HepG2 (cell line): ENCODE measurements around the gene KLHL11. TPM values are rescaled to one million over a fixed set of nuclear protein-coding genes. Genes with fewer than 3 reads are reported as not detected.

Source experiments
- NFKB2 ChIP-seq: sonication (generic); formaldehyde crosslinking; IDR thresholded peaks from 2 replicates; pipeline ENCODE4 v1.4.0; 2020; ENCODE audit warnings: missing genetic modification reagents, borderline replicate concordance
- polyA plus RNA-seq, 8 experiments: library from polyadenylated mRNA; depleted of rRNA in 3 of 8; stranded (reverse) in 7 of 8; unstranded in 1 of 8; fragments of >200 nt; fragmentation: Illumina TruSeq in 4 of 8; extraction: Trizol in 4 of 8; gene quantifications; 2 replicates each; pipeline versions ENCODE4 v1.2.1 to v1.2.3, GENCODE V29; 2011 to 2016; ENCODE audit warnings: low read depth in 4 of 8, missing spikeins in 1 of 8, mixed read lengths in 1 of 8; ENCODE audit not compliant: insufficient read depth in 1 of 8
- small RNA-seq, 3 experiments: library from RNA; depleted of rRNA; stranded (forward); fragments of <200 nt; gene quantifications; one replicate each; pipeline ENCODE3, GENCODE V24; 2012; ENCODE audit warnings: low read depth in 2 of 3, low replicate concordance in 1 of 3; ENCODE audit not compliant: insufficient read length in 3 of 3, insufficient read depth in 2 of 3
- total RNA-seq, 5 experiments: library from RNA; depleted of rRNA; stranded (reverse); fragments of >200 nt; fragmentation: Illumina TruSeq; extraction: Trizol; gene quantifications; 2 replicates each; pipeline ENCODE4 v1.2.3, GENCODE V29; 2016; ENCODE audit warnings: low read depth in 1 of 5
- TF ChIP-seq, protein P1 (sequence below): sonication (generic); formaldehyde crosslinking; IDR thresholded peaks from 2 replicates; pipeline ENCODE4 v1.9.0; 2022; ENCODE audit warnings: missing genetic modification reagents, mild to moderate bottlenecking, borderline replicate concordance

KLHL11 gene
- total and polyA plus RNA-seq, 2 of the 13 experiments (the other 11 are each of a cell fraction or from before 2014, with no cell fraction given) = 7.7 to 27.5 TPM

DNA sequence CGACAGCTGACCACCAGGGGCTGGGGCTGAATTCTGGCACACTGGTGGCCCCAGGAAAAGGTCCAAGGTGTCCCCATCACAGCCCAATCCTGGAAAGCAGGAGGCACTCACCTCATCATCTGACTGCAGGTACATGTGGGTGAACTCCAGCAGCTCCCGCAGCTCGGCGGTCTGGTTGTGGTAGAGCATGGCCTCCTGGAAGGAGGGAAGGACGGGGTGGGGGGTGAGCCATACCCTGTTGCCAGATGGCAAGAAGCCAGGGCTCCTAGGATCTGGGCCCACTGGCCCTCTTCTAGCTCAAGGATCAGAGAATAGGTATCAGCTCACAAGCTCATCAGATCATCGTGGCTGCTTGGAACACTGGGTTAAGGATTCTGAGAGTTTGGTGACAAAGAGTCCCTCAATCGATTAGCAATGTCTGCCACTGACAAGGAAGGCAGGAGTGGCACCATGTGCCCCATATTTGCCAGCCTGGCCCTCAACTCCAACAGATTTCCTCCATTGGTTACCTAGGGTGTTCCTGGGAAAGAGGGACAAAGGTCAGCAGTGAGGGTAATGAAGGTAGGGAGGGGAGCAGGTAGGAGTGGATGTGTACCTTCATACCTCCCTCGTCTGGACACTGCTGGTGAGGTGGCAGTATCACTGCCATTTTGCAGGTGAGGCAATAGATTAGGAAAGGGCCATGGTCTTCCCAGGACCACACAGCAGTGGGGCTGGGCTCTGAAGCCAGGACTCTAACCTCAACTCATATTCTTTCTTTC, 58.4 kb downstream of the KLHL11 start (continued):
- TF ChIP-seq, protein P1, sequence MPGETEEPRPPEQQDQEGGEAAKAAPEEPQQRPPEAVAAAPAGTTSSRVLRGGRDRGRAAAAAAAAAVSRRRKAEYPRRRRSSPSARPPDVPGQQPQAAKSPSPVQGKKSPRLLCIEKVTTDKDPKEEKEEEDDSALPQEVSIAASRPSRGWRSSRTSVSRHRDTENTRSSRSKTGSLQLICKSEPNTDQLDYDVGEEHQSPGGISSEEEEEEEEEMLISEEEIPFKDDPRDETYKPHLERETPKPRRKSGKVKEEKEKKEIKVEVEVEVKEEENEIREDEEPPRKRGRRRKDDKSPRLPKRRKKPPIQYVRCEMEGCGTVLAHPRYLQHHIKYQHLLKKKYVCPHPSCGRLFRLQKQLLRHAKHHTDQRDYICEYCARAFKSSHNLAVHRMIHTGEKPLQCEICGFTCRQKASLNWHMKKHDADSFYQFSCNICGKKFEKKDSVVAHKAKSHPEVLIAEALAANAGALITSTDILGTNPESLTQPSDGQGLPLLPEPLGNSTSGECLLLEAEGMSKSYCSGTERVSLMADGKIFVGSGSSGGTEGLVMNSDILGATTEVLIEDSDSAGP (CRISPR knock-in tag) = 0 out of 2 replicates have a peak, but pooled peaks have one; percentile 0
- 0 out of 2 replicates have a peak, but pooled peaks have one; percentile 34 for TF ChIP-seq NFKB2 (CRISPR knock-in tag)
- TF ChIP-seq, all 625 proteins: peak for 9

Small RNAs within 50 kb of the gene (small RNA-seq; reads per million reads assigned to genes)
- 0 reads per million in 3 experiments for gene AC125257.2

Other genes with a start within 250 kb of the KLHL11 start
- gene KRT17, start 240.8 kb downstream of the KLHL11 start, total RNA-seq (2016; rRNA removed; fragmentation: Illumina TruSeq; extraction: Trizol) = 0.52 and 0.82 TPM in 2 replicates
- gene KRT17, start 240.8 kb downstream of the KLHL11 start, polyA plus RNA-seq (2011; rRNA removed) = 0.38 and 0.47 TPM in 2 replicates
- 147 and 199 TPM in 2 replicates for gene EIF1, start 176.5 kb downstream of the KLHL11 start, total RNA-seq (2016; rRNA removed; fragmentation: Illumina TruSeq; extraction: Trizol)
- gene EIF1, start 176.5 kb downstream of the KLHL11 start, polyA plus RNA-seq (2011; rRNA removed) = 388 and 517 TPM in 2 replicates
- 0.42 TPM in 1 of 2 replicates, not detected in the other for gene GAST, start 153.1 kb downstream of the KLHL11 start, total RNA-seq (2016; rRNA removed; fragmentation: Illumina TruSeq; extraction: Trizol)
- gene GAST, start 153.1 kb downstream of the KLHL11 start, polyA plus RNA-seq (2011; rRNA removed) = 0.32 and 0.65 TPM in 2 replicates
- gene HAP1, start 130.8 kb downstream of the KLHL11 start, total RNA-seq (2016; rRNA removed; fragmentation: Illumina TruSeq; extraction: Trizol) = 0.07 and 0.08 TPM in 2 replicates
- gene HAP1, start 130.8 kb downstream of the KLHL11 start, polyA plus RNA-seq (2011; rRNA removed) = 0.07 and 0.30 TPM in 2 replicates
- gene JUP, start 78.7 kb downstream of the KLHL11 start, total RNA-seq (2016; rRNA removed; fragmentation: Illumina TruSeq; extraction: Trizol) = 20.6 and 20.9 TPM in 2 replicates
- gene JUP, start 78.7 kb downstream of the KLHL11 start, polyA plus RNA-seq (2011; rRNA removed) = 12.1 and 21.4 TPM in 2 replicates
- 13.5 and 37.1 TPM in 2 replicates for gene P3H4, start 53.5 kb downstream of the KLHL11 start, total RNA-seq (2016; rRNA removed; fragmentation: Illumina TruSeq; extraction: Trizol)
- 50.6 and 54.9 TPM in 2 replicates for gene P3H4, start 53.5 kb downstream of the KLHL11 start, polyA plus RNA-seq (2011; rRNA removed)
- 46.5 and 149 TPM in 2 replicates for gene FKBP10, start 52.4 kb downstream of the KLHL11 start, total RNA-seq (2016; rRNA removed; fragmentation: Illumina TruSeq; extraction: Trizol)
- gene FKBP10, start 52.4 kb downstream of the KLHL11 start, polyA plus RNA-seq (2011; rRNA removed) = 543 and 573 TPM in 2 replicates
- 92.1 and 104 TPM in 2 replicates for gene NT5C3B, start 29.2 kb downstream of the KLHL11 start, total RNA-seq (2016; rRNA removed; fragmentation: Illumina TruSeq; extraction: Trizol)
- 119 and 126 TPM in 2 replicates for gene NT5C3B, start 29.2 kb downstream of the KLHL11 start, polyA plus RNA-seq (2011; rRNA removed)
- gene KLHL10, start 27.6 kb downstream of the KLHL11 start, total RNA-seq (2016; rRNA removed; fragmentation: Illumina TruSeq; extraction: Trizol) = 0.04 TPM in 1 of 2 replicates, not detected in the other
- 0.05 and 0.08 TPM in 2 replicates for gene KLHL10, start 27.6 kb downstream of the KLHL11 start, polyA plus RNA-seq (2011; rRNA removed)
- gene ACLY, start 53.5 kb upstream of the KLHL11 start, total RNA-seq (2016; rRNA removed; fragmentation: Illumina TruSeq; extraction: Trizol) = 218 and 277 TPM in 2 replicates
- 111 and 143 TPM in 2 replicates for gene ACLY, start 53.5 kb upstream of the KLHL11 start, polyA plus RNA-seq (2011; rRNA removed)
- gene ODAD4, start 65.2 kb upstream of the KLHL11 start, total RNA-seq (2016; rRNA removed; fragmentation: Illumina TruSeq; extraction: Trizol) = 0.53 and 0.60 TPM in 2 replicates
- 0.48 and 0.73 TPM in 2 replicates for gene ODAD4, start 65.2 kb upstream of the KLHL11 start, polyA plus RNA-seq (2011; rRNA removed)
- gene CNP, start 101.4 kb upstream of the KLHL11 start, total RNA-seq (2016; rRNA removed; fragmentation: Illumina TruSeq; extraction: Trizol) = 161 and 170 TPM in 2 replicates
- gene CNP, start 101.4 kb upstream of the KLHL11 start, polyA plus RNA-seq (2011; rRNA removed) = 97.2 and 105 TPM in 2 replicates
- gene DNAJC7, start 152.0 kb upstream of the KLHL11 start, total RNA-seq (2016; rRNA removed; fragmentation: Illumina TruSeq; extraction: Trizol) = 132 and 179 TPM in 2 replicates
- 47.7 and 54.7 TPM in 2 replicates for gene DNAJC7, start 152.0 kb upstream of the KLHL11 start, polyA plus RNA-seq (2011; rRNA removed)
- 26.8 and 27.9 TPM in 2 replicates for gene NKIRAS2, start 154.7 kb upstream of the KLHL11 start, total RNA-seq (2016; rRNA removed; fragmentation: Illumina TruSeq; extraction: Trizol)
- gene NKIRAS2, start 154.7 kb upstream of the KLHL11 start, polyA plus RNA-seq (2011; rRNA removed) = 42.0 and 48.5 TPM in 2 replicates
- gene C17orf113, start 185.2 kb upstream of the KLHL11 start, total RNA-seq (2016; rRNA removed; fragmentation: Illumina TruSeq; extraction: Trizol) = 0.83 and 1.1 TPM in 2 replicates
- 0.87 and 1.4 TPM in 2 replicates for gene C17orf113, start 185.2 kb upstream of the KLHL11 start, polyA plus RNA-seq (2011; rRNA removed)
- gene ZNF385C, start 233.1 kb upstream of the KLHL11 start, total RNA-seq (2016; rRNA removed; fragmentation: Illumina TruSeq; extraction: Trizol) = 2.3 TPM in 2 replicates
- 5.8 and 6.1 TPM in 2 replicates for gene ZNF385C, start 233.1 kb upstream of the KLHL11 start, polyA plus RNA-seq (2011; rRNA removed)
- 3.9 and 6.7 TPM in 2 replicates for gene DHX58, start 247.3 kb upstream of the KLHL11 start, total RNA-seq (2016; rRNA removed; fragmentation: Illumina TruSeq; extraction: Trizol)
- gene DHX58, start 247.3 kb upstream of the KLHL11 start, polyA plus RNA-seq (2011; rRNA removed) = 7.8 and 13.5 TPM in 2 replicates